MM.1S (cell line): ENCODE data around the gene PTPRZ1.
A peak's percentile ranks its signal among the peaks of the same experiment; 100 is the strongest.

ENCODE experiments used
- DNase-seq: peaks from one replicate; pipeline ENCODE4 v3.0.0-alpha.2; 2015
- H2AFZ ChIP-seq: fragments of 300-600 bp; sonication (generic); 2 replicates; pipeline ENCODE4 v1.6.0; 2016; ENCODE audit warnings: antibody characterized with exemption, low read length
- H3F3A ChIP-seq: fragments of 300-600 bp; sonication (generic); 2 replicates; pipeline ENCODE4 v1.6.1; 2016; ENCODE audit warnings: mild to moderate bottlenecking, antibody characterized with exemption, low read length, moderate library complexity, mixed read lengths; ENCODE audit not compliant: insufficient read depth
- H3K27ac ChIP-seq: fragments of 300-600 bp; sonication (generic); 2 replicates; pipeline ENCODE4 v1.5.1; 2016; ENCODE audit warnings: mild to moderate bottlenecking, low read length
- H3K27me3 ChIP-seq: fragments of 300-600 bp; sonication (generic); replicated peaks from 2 replicates; pipeline ENCODE4 v1.6.0; 2016; ENCODE audit warnings: low read length; ENCODE audit not compliant: insufficient read depth
- H3K36me3 ChIP-seq: fragments of 300-600 bp; sonication (generic); replicated peaks from 2 replicates; pipeline ENCODE4 v1.6.1; 2016; ENCODE audit warnings: mild to moderate bottlenecking, low read length, mixed read lengths; ENCODE audit not compliant: insufficient read depth
- H3K4me1 ChIP-seq: fragments of 300-600 bp; sonication (generic); 2 replicates; pipeline ENCODE4 v1.6.1; 2016; ENCODE audit warnings: low read length, mixed read lengths
- H3K4me2 ChIP-seq: fragments of 300-600 bp; sonication (generic); 2 replicates; pipeline ENCODE4 v1.6.0; 2016; ENCODE audit warnings: low read depth, low read length
- H3K4me3 ChIP-seq: fragments of 300-600 bp; sonication (generic); 2 replicates; pipeline ENCODE4 v1.5.1; 2016; ENCODE audit warnings: low read length, mixed read lengths
- H3K79me2 ChIP-seq: fragments of 300-600 bp; sonication (generic); 2 replicates; pipeline ENCODE4 v1.6.1; 2016; ENCODE audit warnings: mixed run types, low read length, mixed read lengths
- H3K9ac ChIP-seq: fragments of 300-600 bp; sonication (generic); 2 replicates; pipeline ENCODE4 v1.6.1; 2016; ENCODE audit warnings: low read length, mixed read lengths
- H3K9me2 ChIP-seq: fragments of 300-600 bp; sonication (generic); replicated peaks from 2 replicates; pipeline ENCODE4 v1.6.1; 2016; ENCODE audit warnings: mild to moderate bottlenecking, low read length, mixed read lengths; ENCODE audit not compliant: insufficient read depth
- H3K9me3 ChIP-seq: fragments of 300-600 bp; sonication (generic); replicated peaks from 2 replicates; pipeline ENCODE4 v1.6.1; 2016; ENCODE audit warnings: mild to moderate bottlenecking, low read length, mixed read lengths; ENCODE audit not compliant: insufficient read depth
- H4K20me1 ChIP-seq: fragments of 300-600 bp; sonication (generic); 2 replicates; pipeline ENCODE4 v1.6.1; 2016; ENCODE audit warnings: mild to moderate bottlenecking, low read length, moderate library complexity, mixed read lengths; ENCODE audit not compliant: insufficient read depth
- CTCF ChIP-seq: fragments of 300-600 bp; sonication (generic); IDR thresholded peaks from 2 replicates; pipeline ENCODE4 v1.5.1; 2016; ENCODE audit warnings: antibody characterized with exemption, low read length, mixed read lengths
- EZH2 ChIP-seq: fragments of 300-600 bp; sonication (generic); optimal IDR thresholded peaks from 2 replicates; pipeline ENCODE3; 2017; ENCODE audit warnings: low read depth, mild to moderate bottlenecking, antibody characterized with exemption, low read length, mixed read lengths
- EZH2phosphoT487 ChIP-seq: fragments of 300-600 bp; sonication (generic); IDR thresholded peaks from 2 replicates; pipeline ENCODE4 v1.6.1; 2018; ENCODE audit warnings: antibody characterized with exemption, low read length

The PTPRZ1 gene

GRCh38 chr7:122082670-122083069 is 209.7 kb downstream of the PTPRZ1 start:
- Histone ChIP-seq H3K27me3 (no peaks in the 10 kb centered on the region), H3K9me3 (no peaks in the 10 kb centered on the region), H3K36me3 (no peaks in the 10 kb centered on the region), H3K9me2 (no peaks in the 10 kb centered on the region), H2AFZ (no peak overlapping the region), H3K27ac (no peak overlapping the region), H3K79me2 (no peaks in the 10 kb centered on the region), H3K4me3 (no peak overlapping the region), H4K20me1 (no peaks in the 10 kb centered on the region), H3K4me1 (no peaks in the 10 kb centered on the region), H3F3A (no peaks in the 10 kb centered on the region), H3K9ac (no peak overlapping the region), H3K4me2 (no peak overlapping the region)
- TF ChIP-seq CTCF (no peak), EZH2phosphoT487 (no peak), EZH2 (no peak)
- DNase-seq, result no peak

GRCh38 chr7:122092964-122093797 is 220.2 kb downstream of the PTPRZ1 start:
- no peaks in the 10 kb centered on the region for H3K9me2 ChIP-seq
- TF ChIP-seq CTCF (peak; percentile 99), EZH2phosphoT487 (no peak), EZH2 (no peak)
- no peak overlapping the region for H3K4me2 ChIP-seq
- H3K27ac ChIP-seq, result no peak overlapping the region
- peak overlapping the region; percentile 13 for H2AFZ ChIP-seq
- H3K4me3 ChIP-seq, result no peak overlapping the region
- no peaks in the 10 kb centered on the region for H3K9me3 ChIP-seq
- H3K27me3 ChIP-seq, result no peaks in the 10 kb centered on the region
- no peaks in the 10 kb centered on the region for H4K20me1 ChIP-seq
- no peaks in the 10 kb centered on the region for H3K79me2 ChIP-seq
- H3K9ac ChIP-seq, result no peak overlapping the region
- no peaks in the 10 kb centered on the region for H3F3A ChIP-seq
- H3K36me3 ChIP-seq, result no peaks in the 10 kb centered on the region
- peaks cover 6% of the 10 kb centered on the region; the same call in 1 of the 2 replicates for H3K4me1 ChIP-seq
- DNase-seq, result peak; percentile 90

GRCh38 chr7:122094549-122094948 is 221.6 kb downstream of the PTPRZ1 start:
- H3K79me2 ChIP-seq, result no peaks in the 10 kb centered on the region
- no peaks in the 10 kb centered on the region for H4K20me1 ChIP-seq
- H3K9me2 ChIP-seq, result no peaks in the 10 kb centered on the region
- no peak for TF ChIP-seq EZH2
- no peak for TF ChIP-seq EZH2phosphoT487
- TF ChIP-seq CTCF, result no peak
- H3K4me1 ChIP-seq, result peaks cover 9% of the 10 kb centered on the region; the same call in 1 of the 2 replicates
- no peaks in the 10 kb centered on the region for H3K36me3 ChIP-seq
- no peak overlapping the region for H3K4me2 ChIP-seq
- DNase-seq, result no peak
- H3F3A ChIP-seq, result no peaks in the 10 kb centered on the region
- no peaks in the 10 kb centered on the region for H3K9me3 ChIP-seq
- no peaks in the 10 kb centered on the region for H3K27me3 ChIP-seq
- H2AFZ ChIP-seq, result no peak overlapping the region
- no peak overlapping the region for H3K4me3 ChIP-seq
- no peak overlapping the region for H3K9ac ChIP-seq
- H3K27ac ChIP-seq, result no peak overlapping the region
